Upper lobe of right lung (tissue), 1 donor: ENCODE measurements around the gene PREB. TPM values are rescaled to one million over a fixed set of nuclear protein-coding genes. Genes with fewer than 3 reads are reported as not detected.
"Not testable (repeated sequence)": the region's sequence is repeated elsewhere in the genome, so short reads cannot be mapped to it uniquely, and the experiment has no call there.

Source experiments
- ATAC-seq: fragments of 200-7000 bp; cut with Tn5 transposase; one replicate; pipeline ENCODE4 v1.9.1; 2020; ENCODE audit warnings: mild to moderate bottlenecking, moderate library complexity
- DNase-seq: peaks from one replicate; pipeline ENCODE4 v3.0.0-alpha.2; 2020
- H3K27ac ChIP-seq: fragments of 200-600 bp; one replicate; pipeline ENCODE4 v1.8.0; 2022
- H3K27me3 ChIP-seq: fragments of 200-600 bp; one replicate; pipeline ENCODE4 v1.8.0; 2022; ENCODE audit warnings: mild to moderate bottlenecking
- H3K36me3 ChIP-seq: fragments of 200-600 bp; one replicate; pipeline ENCODE4 v1.8.0; 2022
- H3K4me1 ChIP-seq: fragments of 200-600 bp; one replicate; pipeline ENCODE4 v1.8.0; 2022
- H3K4me3 ChIP-seq: fragments of 200-600 bp; one replicate; pipeline ENCODE4 v1.8.0; 2022; ENCODE audit warnings: mild to moderate bottlenecking
- H3K9me3 ChIP-seq: fragments of 200-600 bp; one replicate; pipeline ENCODE4 v1.8.0; 2022
- intact Hi-C: fragments of 100-400 bp; cut with DNase I; formaldehyde crosslinking; loops from one replicate; pipeline ENCODE4 v1.11.0; 2022
- total RNA-seq: library from RNA; stranded (reverse); fragmentation: NEBNext Ultra II Directional; extraction: Animal tissue kit (Norgen Biotek cat#: 25700); gene quantifications from one replicate; pipeline ENCODE4 v1.2.1, GENCODE V29; 2021
- TF ChIP-seq, protein P1 (sequence below): fragments of 200-600 bp; IDR thresholded peaks from one replicate; pipeline ENCODE4 v1.8.0; 2022; ENCODE audit warnings: antibody characterized with exemption
- donor health status: DM: no; HTN: yes; CAD: no; lungs with severe emphysema.

The PREB gene
- total RNA-seq, 1 donor from 2014 or later = 42.1 TPM

DNA sequence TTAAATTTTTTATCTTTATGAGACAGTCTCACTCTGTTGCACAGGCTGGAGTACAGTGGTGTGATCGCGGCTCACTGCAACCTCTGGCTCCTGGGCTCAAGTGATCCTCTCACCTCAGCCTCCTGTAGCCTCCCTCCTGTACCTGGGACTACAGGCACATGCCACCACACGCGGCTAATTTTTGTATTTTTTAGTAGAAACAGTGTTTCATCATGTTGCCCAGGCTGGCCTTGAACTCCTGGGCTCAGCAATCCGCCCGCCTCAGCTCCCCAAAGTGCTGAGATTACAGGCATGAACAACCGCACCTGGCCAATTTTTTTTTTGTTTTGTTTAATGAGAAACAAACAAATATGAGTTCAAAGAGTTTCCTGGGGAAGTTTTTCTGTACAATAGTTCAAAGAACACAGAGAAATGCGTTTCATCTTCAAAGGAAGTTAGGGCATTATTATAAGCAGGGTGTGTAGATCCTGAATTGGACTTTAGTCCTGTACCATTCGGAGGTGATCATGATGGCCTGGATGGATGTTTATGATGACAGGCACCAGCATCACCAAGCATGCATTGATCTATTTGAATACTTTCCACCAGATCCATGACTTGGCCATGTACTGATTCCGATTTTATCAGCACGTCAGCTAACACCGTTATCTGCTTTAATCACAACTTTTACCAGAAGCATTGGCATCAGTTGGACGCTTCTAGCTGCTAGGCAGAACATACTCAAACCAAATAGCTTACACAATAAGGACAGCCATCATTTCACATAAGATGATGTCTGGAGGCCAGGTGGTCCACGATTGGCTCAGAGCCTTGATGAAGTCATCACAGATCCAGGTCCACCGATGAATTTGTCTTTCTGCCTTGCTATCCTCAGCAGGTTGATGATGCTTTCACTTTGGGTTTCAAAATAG, 43.3 kb upstream of the PREB start:
- no peak for DNase-seq
- TF ChIP-seq, protein P1, sequence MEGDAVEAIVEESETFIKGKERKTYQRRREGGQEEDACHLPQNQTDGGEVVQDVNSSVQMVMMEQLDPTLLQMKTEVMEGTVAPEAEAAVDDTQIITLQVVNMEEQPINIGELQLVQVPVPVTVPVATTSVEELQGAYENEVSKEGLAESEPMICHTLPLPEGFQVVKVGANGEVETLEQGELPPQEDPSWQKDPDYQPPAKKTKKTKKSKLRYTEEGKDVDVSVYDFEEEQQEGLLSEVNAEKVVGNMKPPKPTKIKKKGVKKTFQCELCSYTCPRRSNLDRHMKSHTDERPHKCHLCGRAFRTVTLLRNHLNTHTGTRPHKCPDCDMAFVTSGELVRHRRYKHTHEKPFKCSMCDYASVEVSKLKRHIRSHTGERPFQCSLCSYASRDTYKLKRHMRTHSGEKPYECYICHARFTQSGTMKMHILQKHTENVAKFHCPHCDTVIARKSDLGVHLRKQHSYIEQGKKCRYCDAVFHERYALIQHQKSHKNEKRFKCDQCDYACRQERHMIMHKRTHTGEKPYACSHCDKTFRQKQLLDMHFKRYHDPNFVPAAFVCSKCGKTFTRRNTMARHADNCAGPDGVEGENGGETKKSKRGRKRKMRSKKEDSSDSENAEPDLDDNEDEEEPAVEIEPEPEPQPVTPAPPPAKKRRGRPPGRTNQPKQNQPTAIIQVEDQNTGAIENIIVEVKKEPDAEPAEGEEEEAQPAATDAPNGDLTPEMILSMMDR = no peak
- Histone ChIP-seq H3K36me3 (no peaks in the 10 kb centered on the region), H3K4me1 (peaks cover 10% of the 10 kb centered on the region), H3K27me3 (no peaks in the 10 kb centered on the region), H3K4me3 (no peak overlapping the region), H3K27ac (no peak overlapping the region), H3K9me3 (no peaks in the 10 kb centered on the region)
- intact Hi-C loops = no loop called here
- no peak for ATAC-seq

DNA sequence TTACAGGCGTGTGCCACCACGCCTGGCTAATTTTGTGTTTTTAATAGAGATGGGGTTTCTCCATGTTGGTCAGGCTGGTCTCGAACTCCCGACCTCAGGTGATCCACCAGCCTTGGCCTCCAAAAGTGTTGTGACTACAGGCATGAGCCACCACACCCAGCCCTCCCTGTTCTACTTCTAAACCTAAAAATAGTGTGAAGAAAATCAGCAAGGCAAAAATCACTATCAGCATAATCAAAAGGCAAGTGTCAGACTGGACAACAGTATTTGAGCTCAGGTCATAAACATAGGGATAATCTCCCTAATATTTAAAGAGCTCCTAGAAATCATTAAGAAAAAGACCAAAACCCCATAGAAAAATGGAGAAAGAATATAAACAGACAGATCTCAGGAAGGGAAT, 41.3 kb upstream of the PREB start:
- H3K27ac ChIP-seq, H3K27me3 ChIP-seq, intact Hi-C loops, H3K4me3 ChIP-seq, H3K9me3 ChIP-seq, ATAC-seq, H3K4me1 ChIP-seq, H3K36me3 ChIP-seq, DNase-seq: not testable (repeated sequence)

DNA sequence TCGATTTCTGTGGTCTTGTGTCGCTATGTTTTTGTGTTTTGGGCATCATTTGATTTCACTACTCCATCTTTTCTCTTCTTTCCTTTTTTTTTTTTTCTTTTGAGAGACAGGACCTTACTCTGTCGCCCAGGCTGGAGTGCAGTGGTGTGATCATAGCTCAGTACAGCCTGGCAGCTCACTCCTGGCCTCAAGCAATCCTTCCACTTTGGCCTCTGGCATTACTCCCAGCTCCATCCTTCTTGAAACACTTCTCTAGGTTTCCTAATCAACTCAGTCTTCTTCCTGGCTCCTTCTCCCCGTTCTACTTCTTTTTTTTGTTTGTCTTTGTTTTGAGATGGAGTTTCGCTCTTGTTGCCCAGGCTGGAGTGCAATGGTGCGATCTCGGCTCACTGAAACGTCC, 40.9 kb upstream of the PREB start:
- no peak overlapping the region for H3K4me3 ChIP-seq
- H3K27me3 ChIP-seq = no peaks in the 10 kb centered on the region
- DNase-seq (no peak), ATAC-seq (peak; percentile 73)
- H3K27ac ChIP-seq = no peak overlapping the region
- H3K4me1 ChIP-seq = peaks cover 6% of the 10 kb centered on the region
- H3K36me3 ChIP-seq = no peaks in the 10 kb centered on the region
- no peaks in the 10 kb centered on the region for H3K9me3 ChIP-seq
- TF ChIP-seq, protein P1 = no peak
- intact Hi-C loops = no loop called here

DNA sequence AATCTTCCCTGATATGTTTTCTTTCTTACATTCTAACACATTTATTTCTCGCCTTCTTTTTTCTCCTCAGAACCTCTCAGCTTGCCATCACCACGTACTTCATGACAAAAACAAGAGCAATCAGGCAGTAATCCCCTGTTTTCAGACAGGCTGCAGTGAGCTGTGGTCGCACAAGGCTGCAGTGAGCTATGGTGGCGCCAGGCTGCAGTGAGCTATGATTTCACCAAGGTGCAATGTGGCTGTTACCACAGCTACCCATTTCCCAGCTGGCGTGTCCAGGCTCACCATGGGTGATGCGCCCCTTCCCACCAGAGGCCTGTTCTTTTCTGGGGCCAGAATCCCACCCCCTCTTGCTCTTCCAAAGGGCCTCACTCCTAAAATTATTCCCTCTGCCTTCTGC, 40.2 kb upstream of the PREB start:
- intact Hi-C loops = no loop called here
- no peak overlapping the region for H3K4me3 ChIP-seq
- no peaks in the 10 kb centered on the region for H3K27me3 ChIP-seq
- H3K4me1 ChIP-seq = peaks cover 12% of the 10 kb centered on the region
- no peak for DNase-seq
- H3K36me3 ChIP-seq = no peaks in the 10 kb centered on the region
- H3K27ac ChIP-seq = no peak overlapping the region
- no peak for ATAC-seq
- no peaks in the 10 kb centered on the region for H3K9me3 ChIP-seq
- TF ChIP-seq, protein P1 = no peak

DNA sequence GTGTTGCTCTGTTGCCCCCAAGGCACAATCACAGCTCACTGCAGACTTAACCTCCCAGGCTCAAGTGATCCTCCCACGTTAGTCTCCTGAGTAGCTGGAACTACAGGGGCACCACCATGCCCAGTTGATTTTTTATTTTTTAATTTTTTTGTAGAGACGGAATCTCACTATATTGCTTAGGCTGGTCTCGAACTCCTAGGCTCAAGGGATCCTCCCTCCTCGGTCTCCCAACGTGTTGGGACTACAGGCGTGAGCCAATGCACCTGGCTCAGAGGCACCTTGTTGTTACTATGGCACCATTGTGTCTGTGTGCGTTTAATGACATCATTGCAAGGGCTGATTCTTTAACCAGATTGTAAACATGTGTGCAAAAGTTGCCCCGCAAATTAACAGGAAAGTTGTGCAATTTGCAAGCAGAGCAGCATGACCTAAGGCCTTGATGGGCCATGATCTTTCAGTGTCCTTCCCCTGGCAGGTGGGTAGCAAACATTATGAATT, 37.0 kb upstream of the PREB start:
- no peaks in the 10 kb centered on the region for H3K36me3 ChIP-seq
- H3K27me3 ChIP-seq = no peaks in the 10 kb centered on the region
- DNase-seq = no peak
- intact Hi-C loops = no loop called here
- H3K4me3 ChIP-seq = no peak overlapping the region
- no peak overlapping the region for H3K27ac ChIP-seq
- TF ChIP-seq, protein P1 = no peak
- no peak for ATAC-seq
- no peaks in the 10 kb centered on the region for H3K9me3 ChIP-seq
- H3K4me1 ChIP-seq = peaks cover 12% of the 10 kb centered on the region

DNA sequence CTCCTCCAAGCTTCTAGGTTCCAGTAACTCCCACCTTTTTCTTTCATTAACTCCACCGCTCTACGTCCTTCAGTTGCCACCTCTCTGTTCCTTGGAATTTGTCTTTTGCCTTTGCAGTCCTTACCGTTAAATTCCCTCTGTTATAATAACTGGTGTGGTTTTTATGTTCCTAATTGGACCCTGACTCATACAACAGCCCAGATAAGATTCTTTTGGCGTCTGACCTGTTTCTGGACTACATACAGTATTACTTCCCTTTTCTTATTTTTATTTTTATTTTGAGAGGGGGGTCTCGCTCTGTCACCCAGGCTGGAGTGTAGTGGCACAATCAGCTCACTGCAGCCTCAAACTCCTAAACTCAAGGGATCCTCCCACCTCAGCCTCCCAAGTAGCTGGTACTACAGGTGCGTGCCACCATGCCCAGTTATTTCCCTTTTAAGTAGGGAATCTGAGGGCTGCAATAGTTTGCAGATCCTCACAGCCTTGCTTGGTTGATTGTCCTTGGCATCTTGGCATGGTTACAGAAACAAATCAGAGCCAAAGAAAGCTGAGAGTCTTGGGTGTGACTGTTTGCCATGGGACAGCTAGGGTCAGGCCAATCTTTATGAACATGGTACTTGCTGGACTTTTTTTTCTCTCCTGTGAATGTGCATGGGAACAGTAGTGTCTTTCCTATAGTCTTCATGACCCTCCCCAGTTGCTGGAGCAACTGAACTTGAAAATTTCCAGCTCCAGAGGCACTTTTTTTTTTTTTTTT, 36.3 kb upstream of the PREB start:
- H3K4me1 ChIP-seq = peaks cover 12% of the 10 kb centered on the region
- TF ChIP-seq, protein P1 = no peak
- H3K27ac ChIP-seq = no peak overlapping the region
- H3K9me3 ChIP-seq = no peaks in the 10 kb centered on the region
- H3K27me3 ChIP-seq = no peaks in the 10 kb centered on the region
- H3K4me3 ChIP-seq = no peak overlapping the region
- intact Hi-C loops = no loop called here
- no peak for ATAC-seq
- no peaks in the 10 kb centered on the region for H3K36me3 ChIP-seq
- no peak for DNase-seq
